ENCODE data around the gene YPEL5.

GRCh38 chr2:30204281-30204680 lies 57.5 kb downstream of the YPEL5 start:
- TF ChIP-seq CTCF (IDR thresholded peaks at IDR 0.05; ENCODE audit: insufficient read depth, low read length, poor library complexity, severe bottlenecking) (no peak), EZH2phosphoT487 (conservative IDR thresholded peaks at IDR 0.05; ENCODE audit: low read length) (no peak)

Data from SU-DHL-6 (cell line).